Stomach (tissue), 9 donors: ENCODE data around the gene GALNT2. TPM values are rescaled to one million over a fixed set of nuclear protein-coding genes. Genes with fewer than 3 reads are reported as not detected.

Source experiments
- DNase-seq, 2 donors: peaks; one replicate each; pipeline versions ENCODE4 v3.0.0 to v3.0.0-alpha.2; 2013 to 2019
- H3K27ac ChIP-seq, 5 donors: fragments of 200-600 bp in 4 of 5; sonication (generic) in 4 of 5; one replicate each; pipeline ENCODE4 v1.5.1; 2013 to 2019; ENCODE audit warnings: mild to moderate bottlenecking in 1 of 5, moderate library complexity in 1 of 5
- H3K27me3 ChIP-seq, 3 donors: fragments of 200-600 bp; sonication (generic); one replicate each; pipeline ENCODE4 v1.5.1; 2017 to 2019; ENCODE audit warnings: mixed run types in 1 of 3
- H3K36me3 ChIP-seq, 4 donors: fragments of 200-600 bp; sonication (generic); 1 replicate in 3 of 4; 2 replicates in 1 of 4; pipeline ENCODE4 v1.5.1; 2016 to 2019
- H3K4me1 ChIP-seq, 4 donors: fragments of 200-600 bp; sonication (generic); one replicate each; pipeline ENCODE4 v1.5.1; 2016 to 2019
- H3K4me3 ChIP-seq, 4 donors: fragments of 200-600 bp; sonication (generic) in 3 of 4; one replicate each; pipeline ENCODE4 v1.5.1; 2016 to 2019; ENCODE audit warnings: mild to moderate bottlenecking in 1 of 4
- H3K9me3 ChIP-seq, 4 donors: fragments of 200-600 bp; sonication (generic); one replicate each; pipeline ENCODE4 v1.5.1; 2016 to 2019
- EP300 ChIP-seq: sonication (generic); formaldehyde crosslinking; IDR thresholded peaks from one replicate; pipeline ENCODE4 v1.6.1; 2017; ENCODE audit warnings: antibody characterized with exemption
- POLR2A ChIP-seq, 4 donors: fragments of 450-650 bp; IDR thresholded peaks; one replicate each; pipeline ENCODE4 v1.6.1; 2016; ENCODE audit warnings: antibody characterized with exemption in 4 of 4, control low read depth in 2 of 4, mild to moderate bottlenecking in 1 of 4, moderate library complexity in 1 of 4
- POLR2AphosphoS5 ChIP-seq, 3 donors: sonication (generic); formaldehyde crosslinking; IDR thresholded peaks; one replicate each; pipeline ENCODE4 v1.6.1; 2016; ENCODE audit warnings: antibody characterized with exemption in 3 of 3
- WGBS, 5 donors: extraction: QIAGEN DNeasy Blood & Tissue Kit in 3 of 5; methylation state at CpG; one replicate each; pipeline versions ENCODE4 v1.1.5 to v1.1.7; 2013 to 2018; 5-methylcytosine and 5-hydroxymethylcytosine counted together
- intact Hi-C: fragments of 100-400 bp; cut with DNase I; formaldehyde crosslinking; loops from one replicate; pipeline ENCODE4 v1.15.1; 2023; ENCODE audit warnings: low total_unique reads
- polyA plus RNA-seq, 3 donors: library from polyadenylated mRNA; stranded (reverse); fragments of 200-250 nt; gene quantifications; one replicate each; pipeline ENCODE4 v1.2.3, GENCODE V29; 2013
- total RNA-seq, 5 donors: library from RNA; depleted of rRNA; stranded (reverse); fragments of >200 nt; gene quantifications; one replicate each; pipeline versions ENCODE4 v1.1.0 to v1.2.3, GENCODE V29; 2014 to 2016
- TF ChIP-seq, protein P1 (sequence below), 7 experiments: fragments of 450-650 bp in 4 of 7; fragments of 200-600 bp in 3 of 7; sonication (generic) in 3 of 7; IDR thresholded peaks; one replicate each; pipeline ENCODE4 v1.5.1; 2016 to 2019; ENCODE audit warnings: antibody characterized with exemption in 7 of 7, control low read depth in 2 of 7, mild to moderate bottlenecking in 1 of 7
- donor health status: healthy with polysubstance abuse.
- donor health status: Bipolar disorder and iron deficiency.
- donor health status: healthy.

GALNT2 gene
- total and polyA plus RNA-seq, 8 donors: 5.5 to 101 (median 43.1) TPM

DNA sequence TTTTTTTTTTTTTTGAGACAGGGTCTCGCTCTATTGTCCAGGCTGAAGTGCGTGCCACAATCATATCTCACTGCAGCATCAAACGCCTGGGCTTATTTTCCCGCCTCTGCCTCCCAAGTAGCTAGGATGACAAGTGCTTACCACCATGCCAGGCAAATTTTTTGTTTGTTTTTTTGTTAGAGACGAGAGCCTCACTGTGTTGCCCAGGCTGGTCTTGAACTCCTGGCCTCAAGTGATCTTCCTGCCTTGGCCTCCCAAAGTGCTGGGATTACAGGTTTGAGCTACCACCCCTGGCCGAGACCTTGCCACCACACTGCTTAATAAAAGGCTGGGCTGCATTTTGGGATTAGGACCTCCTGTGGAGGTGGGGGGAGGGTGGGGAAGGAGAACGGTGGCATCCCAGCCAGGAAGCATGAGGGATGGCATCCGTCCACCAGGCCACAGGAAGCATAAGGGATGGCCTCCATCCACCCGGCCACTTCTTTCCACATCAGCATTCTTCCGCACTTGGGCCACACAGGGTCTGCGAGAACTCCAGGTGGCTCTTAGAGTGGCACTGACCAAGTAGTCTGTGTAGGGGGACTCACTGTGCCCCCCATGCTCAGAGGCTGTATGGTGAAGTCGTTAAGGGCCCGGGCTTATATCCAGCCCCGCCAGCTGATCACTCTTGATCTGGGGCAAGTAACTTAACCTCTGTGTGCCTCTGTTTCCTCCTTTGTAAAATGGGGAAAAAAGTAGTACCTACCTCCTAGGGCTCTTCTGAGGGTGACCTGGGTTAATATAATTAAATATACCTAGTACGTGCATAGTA lies 75.0 kb downstream of the GALNT2 start:
- no peaks in the 10 kb centered on the region for H3K27me3 ChIP-seq
- TF ChIP-seq EP300 (no peak), POLR2A (IDR thresholded peaks at IDR 0.05) (no peak)
- TF ChIP-seq, protein P1, sequence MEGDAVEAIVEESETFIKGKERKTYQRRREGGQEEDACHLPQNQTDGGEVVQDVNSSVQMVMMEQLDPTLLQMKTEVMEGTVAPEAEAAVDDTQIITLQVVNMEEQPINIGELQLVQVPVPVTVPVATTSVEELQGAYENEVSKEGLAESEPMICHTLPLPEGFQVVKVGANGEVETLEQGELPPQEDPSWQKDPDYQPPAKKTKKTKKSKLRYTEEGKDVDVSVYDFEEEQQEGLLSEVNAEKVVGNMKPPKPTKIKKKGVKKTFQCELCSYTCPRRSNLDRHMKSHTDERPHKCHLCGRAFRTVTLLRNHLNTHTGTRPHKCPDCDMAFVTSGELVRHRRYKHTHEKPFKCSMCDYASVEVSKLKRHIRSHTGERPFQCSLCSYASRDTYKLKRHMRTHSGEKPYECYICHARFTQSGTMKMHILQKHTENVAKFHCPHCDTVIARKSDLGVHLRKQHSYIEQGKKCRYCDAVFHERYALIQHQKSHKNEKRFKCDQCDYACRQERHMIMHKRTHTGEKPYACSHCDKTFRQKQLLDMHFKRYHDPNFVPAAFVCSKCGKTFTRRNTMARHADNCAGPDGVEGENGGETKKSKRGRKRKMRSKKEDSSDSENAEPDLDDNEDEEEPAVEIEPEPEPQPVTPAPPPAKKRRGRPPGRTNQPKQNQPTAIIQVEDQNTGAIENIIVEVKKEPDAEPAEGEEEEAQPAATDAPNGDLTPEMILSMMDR (IDR thresholded peaks at IDR 0.05): no peak
- H3K9me3 ChIP-seq: no peaks in the 10 kb centered on the region
- peaks cover 0 to 2% (median 0%) of the 10 kb centered on the region in 4 donors for H3K36me3 ChIP-seq
- H3K4me3 ChIP-seq: no peak overlapping the region
- peaks cover 18 to 84% (median 58%) of the 10 kb centered on the region in 4 donors for H3K4me1 ChIP-seq
- DNase-seq: no peak
- intact Hi-C loops: no loop called here
- 87 to 92% (median 92%) methylated on average over 13 to 15 of the region's 15 CpGs for WGBS, 5 donors
- H3K27ac ChIP-seq: no peak overlapping the region

DNA sequence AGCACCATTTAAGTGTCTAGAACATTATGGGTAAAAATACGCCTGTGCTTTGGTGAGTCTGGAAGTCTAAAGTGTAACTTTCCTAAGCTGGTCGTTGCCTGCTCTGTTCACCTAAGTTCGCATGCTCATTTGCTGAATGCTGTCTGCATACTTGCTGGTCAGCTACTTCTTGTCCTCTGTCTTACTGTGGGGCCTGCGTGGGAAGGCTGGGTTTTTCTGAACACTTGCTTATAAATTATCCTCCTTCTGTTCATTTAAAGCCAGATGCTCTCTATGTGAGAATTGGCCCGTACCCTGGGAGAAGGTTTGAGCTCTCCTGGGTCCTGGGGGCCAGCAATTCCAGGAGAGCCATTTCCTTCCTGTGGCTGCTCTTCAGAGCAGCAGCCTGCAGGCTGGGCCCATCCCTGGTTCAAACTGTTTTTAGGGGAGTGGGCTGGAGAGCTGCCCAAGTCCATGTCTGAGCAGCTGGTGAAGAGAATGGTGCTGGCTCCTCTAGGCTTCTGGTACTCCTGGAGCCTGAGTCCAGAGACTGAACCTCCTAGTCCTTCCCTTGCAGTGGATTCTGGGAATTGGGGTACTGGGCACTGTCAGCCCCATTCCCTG lies 75.7 kb downstream of the GALNT2 start:
- H3K4me1 ChIP-seq: peaks cover 20 to 84% (median 59%) of the 10 kb centered on the region in 4 donors
- no peaks in the 10 kb centered on the region for H3K36me3 ChIP-seq
- intact Hi-C loops: no loop called here
- no peak overlapping the region for H3K4me3 ChIP-seq
- no peaks in the 10 kb centered on the region for H3K9me3 ChIP-seq
- WGBS, 5 donors: 68 to 83% (median 79%) methylated on average over 5 of the region's 5 CpGs
- TF ChIP-seq, protein P1 (IDR thresholded peaks at IDR 0.05): no peak
- TF ChIP-seq POLR2AphosphoS5 (IDR thresholded peaks at IDR 0.05) (no peak), EP300 (no peak), POLR2A (IDR thresholded peaks at IDR 0.05) (no peak)
- H3K27ac ChIP-seq: no peak overlapping the region
- no peaks in the 10 kb centered on the region for H3K27me3 ChIP-seq
- peak in 1 of 2 donors; percentile 64 for DNase-seq

DNA sequence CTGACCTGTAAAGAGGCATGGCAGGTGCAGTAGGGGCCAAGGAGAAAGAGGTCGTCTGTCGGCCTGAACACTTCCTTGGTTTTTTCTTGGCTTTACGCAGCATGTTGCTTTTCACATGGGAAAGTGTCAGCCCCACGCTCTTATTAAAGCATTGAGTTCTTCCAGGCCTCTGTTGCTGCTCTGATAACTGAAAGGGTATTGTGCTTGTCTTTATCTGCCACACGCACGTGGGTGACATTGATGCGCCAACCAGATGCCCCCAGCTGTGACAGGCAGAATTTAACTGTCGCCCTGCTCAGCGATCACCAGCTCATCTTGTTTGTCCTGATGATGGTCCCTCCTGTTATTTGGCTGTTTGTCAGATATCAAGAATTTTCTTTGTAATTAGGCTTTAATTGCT lies 76.5 kb downstream of the GALNT2 start:
- 79 to 86% (median 84%) methylated on average over 9 of the region's 9 CpGs for WGBS, 5 donors
- H3K27me3 ChIP-seq: no peaks in the 10 kb centered on the region
- no peak overlapping the region for H3K27ac ChIP-seq
- no peak overlapping the region for H3K4me3 ChIP-seq
- no peak for DNase-seq
- H3K4me1 ChIP-seq: peaks cover 21 to 88% (median 66%) of the 10 kb centered on the region in 4 donors
- H3K9me3 ChIP-seq: no peaks in the 10 kb centered on the region
- intact Hi-C loops: no loop called here
- TF ChIP-seq, protein P1 (IDR thresholded peaks at IDR 0.05): no peak
- no peak for TF ChIP-seq EP300
- TF ChIP-seq POLR2A (IDR thresholded peaks at IDR 0.05): no peak
- no peak for TF ChIP-seq POLR2AphosphoS5 (IDR thresholded peaks at IDR 0.05)
- no peaks in the 10 kb centered on the region for H3K36me3 ChIP-seq

DNA sequence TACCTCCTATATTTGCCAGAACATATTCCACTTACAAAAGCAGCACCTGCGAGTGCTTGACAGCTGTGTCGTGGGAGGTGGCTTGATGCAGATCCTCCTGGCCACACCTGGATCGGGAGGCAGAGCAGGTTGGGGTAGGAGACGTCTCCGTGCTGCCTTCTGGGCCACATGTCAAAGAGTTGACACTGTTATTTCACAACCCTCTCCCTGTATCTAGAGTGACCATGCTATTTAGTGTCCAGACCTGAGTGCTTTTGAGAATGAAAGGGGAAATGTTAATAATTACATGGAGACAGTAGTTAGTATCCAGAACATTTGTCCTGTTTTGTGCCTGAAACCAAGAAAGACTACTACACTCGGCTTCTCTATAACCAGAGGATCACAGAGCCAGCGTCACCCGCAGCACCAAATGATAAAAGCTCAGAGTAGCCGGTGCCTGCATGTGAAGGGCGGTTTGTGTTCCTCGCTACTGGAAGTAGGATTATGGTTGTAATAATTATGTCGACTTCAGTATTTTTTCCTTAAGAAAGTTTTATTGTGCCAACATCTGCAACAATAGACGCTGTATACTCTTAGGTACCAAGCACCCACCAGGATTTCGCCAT lies 77.1 kb downstream of the GALNT2 start:
- Histone ChIP-seq H3K4me3 (no peak overlapping the region), H3K27me3 (no peaks in the 10 kb centered on the region), H3K9me3 (no peaks in the 10 kb centered on the region), H3K27ac (no peak overlapping the region), H3K4me1 (peaks cover 21 to 94% (median 67%) of the 10 kb centered on the region in 4 donors), H3K36me3 (no peaks in the 10 kb centered on the region)
- peak in 1 of 2 donors; percentile 43 for DNase-seq
- intact Hi-C loops: no loop called here
- WGBS, 5 donors: 79 to 83% (median 80%) methylated on average over 14 of the region's 14 CpGs
- TF ChIP-seq EP300: no peak
- TF ChIP-seq, protein P1 (IDR thresholded peaks at IDR 0.05): no peak
